GM19324 (cell line): Measurements from ENCODE around the gene GNAT1.

Experiments used
- ATAC-seq: cut with Tn5 transposase; IDR thresholded peaks from one replicate; pipeline ENCODE4 v1.9.1; 2021; ENCODE audit warnings: mild to moderate bottlenecking, moderate library complexity; ENCODE audit not compliant: unreplicated experiment, low FRiP score

The GNAT1 gene

DNA sequence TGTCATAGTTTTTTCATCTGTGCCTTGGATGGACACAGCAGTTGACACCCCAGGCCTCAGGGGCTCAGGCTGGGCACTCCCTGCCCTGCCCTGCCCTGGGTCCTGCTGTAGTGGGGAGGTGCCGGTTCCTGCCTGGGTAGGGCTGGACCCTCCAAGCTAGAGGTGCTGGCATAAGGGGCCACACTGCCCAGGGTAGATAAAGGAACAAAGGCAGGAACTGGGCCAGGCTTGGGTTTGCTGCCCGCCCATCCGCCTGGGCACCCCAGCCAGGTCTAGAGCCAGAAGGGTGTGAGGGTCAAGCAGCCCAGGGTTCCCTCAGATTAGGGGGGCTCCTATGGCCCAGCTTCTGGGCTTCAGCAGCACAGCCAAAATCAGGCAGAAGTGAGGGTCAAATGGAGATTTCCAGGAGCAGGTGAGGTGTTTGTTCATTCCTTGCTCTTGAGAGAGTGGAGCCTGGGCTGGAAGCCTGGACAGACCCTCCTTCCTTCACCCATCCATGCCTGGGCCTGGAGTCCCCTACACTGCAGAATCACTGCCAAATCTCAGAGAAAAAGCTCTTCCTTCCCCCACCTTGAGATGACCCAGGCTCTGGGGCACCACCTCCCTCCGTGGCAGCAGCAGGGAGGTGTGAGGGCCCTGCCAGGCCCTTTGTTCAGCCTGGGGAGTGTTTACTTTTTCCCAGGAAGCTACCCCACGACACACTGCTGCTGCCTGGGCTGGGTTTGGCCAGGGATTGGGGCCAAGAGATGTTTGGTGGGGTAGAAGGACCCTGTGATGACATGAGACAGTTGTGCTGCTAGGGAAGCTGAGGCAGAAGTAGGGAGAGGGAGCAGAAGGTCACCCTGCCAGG, 29.2 kb upstream of the GNAT1 start:
- ATAC-seq: no peak

DNA sequence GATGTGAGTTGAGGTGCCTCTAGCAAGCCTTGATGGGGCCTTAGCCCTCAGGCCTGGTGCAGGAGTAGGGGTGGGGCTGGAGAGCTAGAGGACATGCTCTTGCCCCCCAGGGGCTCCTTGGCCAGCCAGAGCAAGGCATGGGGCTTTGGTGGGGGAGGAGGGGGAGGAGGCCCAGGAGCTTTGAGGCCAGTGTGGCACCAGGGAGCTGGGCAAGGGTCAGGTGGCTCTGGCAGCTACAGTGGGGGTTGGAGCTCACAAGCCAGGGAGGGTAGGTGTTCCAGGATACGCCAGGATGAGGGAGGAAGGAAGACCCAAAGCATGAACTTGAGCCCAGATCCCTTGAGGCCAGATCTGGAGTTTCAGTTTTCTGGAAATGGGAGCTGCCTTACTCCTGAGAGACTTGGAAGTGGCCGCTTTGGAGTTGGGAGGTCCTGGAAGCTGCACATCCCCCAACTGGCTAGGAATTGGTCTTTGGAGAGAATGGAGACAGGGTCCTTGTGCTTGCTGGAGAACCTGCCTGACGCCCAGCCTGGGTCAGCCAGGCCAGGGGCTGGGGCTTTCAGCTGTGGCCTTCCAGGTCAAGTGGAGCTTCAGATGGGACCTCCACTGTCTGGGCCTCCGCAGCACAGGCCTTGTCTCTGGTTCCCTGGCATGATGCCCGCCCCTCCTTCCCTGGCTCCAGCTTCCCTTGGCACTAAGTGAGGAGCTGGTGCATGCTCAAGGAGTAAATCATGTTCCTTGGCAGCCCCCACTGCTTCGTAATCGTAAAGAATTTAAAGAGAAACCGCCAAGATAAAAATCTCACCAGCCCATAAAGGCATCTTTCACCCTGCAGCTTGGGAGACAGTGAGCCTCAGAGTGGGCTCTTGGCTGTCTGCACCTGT, 27.6 kb upstream of the GNAT1 start:
- ATAC-seq: no peak

DNA sequence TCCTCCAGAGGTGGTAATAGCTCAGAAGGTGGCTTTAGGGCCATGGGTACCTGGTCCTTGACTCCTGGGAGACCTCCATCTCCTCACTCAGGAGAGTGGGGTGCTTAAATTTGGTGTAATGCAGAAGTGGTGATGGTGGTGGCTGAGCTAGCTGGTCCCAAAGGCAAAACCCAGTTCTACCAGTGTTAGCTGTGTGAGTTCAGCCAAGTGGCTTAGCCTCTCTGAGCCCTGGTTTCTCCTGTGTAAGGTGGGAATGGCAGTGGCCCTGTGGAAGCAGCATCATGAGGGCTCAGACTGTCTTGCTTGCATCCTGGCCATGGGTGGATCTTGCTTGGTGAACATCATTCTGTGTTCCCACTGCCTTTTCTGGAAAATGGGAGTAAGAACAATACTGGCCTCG, 26.9 kb upstream of the GNAT1 start:
- ATAC-seq: no peak

DNA sequence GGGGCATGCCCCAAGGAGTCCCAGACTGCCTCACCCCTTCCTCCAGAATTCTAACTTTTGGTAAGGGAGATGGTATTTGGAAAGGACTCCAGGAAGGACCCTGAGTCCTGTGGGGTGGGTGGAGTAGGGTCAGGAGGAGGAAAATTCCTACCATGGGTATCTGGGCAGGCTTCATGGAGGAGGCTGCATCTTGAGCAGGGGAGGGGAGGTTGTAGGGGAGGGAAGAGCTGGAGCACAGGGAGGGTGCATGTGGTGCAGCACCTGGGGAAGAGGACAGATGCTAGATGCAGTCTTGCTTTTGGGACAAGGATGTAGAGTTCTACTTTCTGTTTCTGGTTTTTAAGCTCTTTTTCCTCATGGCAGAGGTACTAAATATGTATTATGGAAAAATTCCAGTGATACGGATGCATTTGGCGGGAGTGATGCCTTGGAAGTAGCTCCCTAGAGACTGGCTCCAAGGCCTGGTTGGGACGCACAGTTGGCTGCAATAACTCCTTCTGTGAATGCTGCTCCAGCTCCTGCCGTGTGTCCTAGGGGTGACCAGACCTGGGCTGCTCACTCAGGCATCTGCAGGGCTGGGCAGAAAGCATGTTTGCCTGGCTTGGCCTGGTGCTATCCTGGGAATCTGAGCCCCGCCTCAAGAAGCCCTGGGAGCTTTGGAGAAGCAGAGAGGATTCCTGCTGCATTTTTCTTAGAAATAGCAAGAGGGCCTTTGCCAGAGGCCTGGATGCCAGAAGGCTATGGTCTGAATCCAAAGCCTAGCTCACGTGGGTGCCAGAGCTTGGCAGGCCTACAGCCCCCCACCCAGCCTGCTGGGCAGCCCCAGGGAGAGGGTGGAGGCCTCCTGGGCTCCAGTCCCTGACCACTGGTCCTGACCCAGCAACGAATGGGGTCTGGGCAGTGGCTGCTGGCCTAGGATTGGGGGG, 26.2 kb upstream of the GNAT1 start:
- ATAC-seq: no peak

DNA sequence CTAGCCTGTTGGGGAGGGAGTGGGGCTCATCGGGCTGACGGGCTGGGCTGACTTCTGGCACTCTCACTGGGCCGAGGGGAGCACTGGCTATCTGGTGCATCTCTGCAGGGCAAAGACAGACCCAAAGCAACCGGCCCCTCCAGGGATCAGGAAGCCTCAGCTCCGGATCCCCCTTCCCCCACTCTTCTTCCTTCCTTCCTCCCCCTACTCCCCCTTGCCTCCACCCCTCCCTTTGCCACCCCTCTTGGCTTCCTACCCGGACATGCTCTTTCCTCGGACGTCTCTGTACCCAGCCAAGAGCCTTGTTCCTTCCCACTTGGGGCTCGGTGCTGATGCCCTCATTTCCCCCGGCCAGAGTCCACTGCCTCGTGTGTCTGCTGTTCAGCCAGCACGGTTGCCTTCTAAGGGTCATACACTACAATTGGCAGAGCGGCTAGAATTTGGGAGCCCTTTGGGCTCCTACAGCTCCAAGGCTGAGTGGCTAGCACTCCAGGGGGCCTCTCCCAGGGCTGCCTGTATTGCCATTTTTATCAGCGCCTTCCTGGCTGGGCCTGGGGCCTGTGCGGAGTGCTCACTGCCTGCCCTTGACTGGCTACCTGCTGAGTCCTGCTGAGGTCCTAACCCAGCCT, 25.4 kb upstream of the GNAT1 start:
- no peak for ATAC-seq

DNA sequence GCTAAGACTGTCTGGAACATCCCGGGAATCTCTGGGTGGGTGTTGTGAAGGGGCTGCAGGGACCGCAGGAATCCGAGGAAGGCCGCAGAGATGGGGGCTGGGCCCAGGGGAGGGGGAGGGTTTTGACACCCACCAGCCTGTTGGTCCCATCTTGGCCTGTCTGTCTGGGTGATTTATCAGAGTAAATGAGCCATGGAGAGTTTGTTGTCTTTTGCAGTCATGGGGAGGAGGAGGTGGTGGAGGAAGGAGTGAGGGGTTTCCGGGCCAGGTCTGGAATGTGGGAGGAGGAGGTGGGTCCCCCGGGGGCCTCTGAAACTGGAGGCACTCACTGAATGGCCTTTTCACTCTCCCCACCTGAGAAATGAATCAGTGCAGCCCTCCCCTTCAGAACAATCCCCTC, 24.8 kb upstream of the GNAT1 start:
- ATAC-seq: no peak

DNA sequence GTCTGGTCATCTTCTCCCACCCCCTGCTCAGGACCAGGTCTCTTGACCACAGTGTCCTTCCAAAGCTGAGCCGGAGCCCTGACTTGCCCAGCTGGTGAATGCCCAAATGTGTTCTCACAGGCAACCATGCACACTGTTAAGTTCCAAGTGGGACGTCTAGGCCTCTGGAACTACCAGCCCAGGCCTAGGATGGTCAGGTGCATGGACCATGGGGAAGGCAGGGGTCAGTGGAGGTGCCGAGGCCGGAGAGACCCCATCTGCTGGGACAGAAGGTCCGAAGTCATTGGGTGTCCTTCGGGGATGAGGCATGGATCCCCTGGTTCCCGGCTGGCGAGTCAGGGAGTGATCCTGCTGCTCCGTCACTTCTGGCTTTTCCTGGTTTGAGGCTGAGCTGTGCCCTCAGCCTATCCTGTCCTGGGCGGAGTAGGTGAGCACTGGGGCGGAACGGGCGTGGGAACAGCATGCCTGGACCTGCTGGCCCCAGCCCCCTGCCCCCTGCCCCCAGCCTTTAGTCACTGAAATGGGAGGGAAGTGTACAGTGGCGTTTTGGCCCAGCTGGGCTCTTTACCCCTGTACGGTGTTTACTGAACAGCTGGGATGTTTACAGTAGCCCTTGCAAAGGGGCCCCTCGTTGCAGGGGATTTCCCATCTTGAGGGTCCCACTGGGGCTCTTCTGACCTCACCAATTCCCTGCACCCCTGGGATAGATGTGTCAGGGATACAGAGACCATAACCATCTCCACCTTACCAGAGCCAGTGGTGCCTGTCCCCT, 24.2 kb upstream of the GNAT1 start:
- no peak for ATAC-seq

DNA sequence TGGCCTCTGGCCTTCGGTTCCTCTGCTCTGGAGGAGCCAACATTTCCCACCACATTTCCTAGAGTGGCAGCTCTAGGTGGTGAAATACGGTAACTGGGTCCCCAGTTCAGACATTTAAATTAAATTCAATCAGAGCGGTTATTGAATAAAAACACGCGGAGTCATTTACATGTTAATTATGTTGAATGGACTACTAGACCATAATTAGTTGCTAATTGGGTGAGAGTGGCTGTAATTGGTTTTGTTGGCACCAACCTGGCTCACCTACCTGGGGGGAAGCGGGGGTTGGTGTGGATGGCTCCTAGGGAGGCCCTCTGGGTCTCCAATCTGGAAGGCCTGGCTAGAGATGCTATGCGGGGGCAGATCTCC, 23.6 kb upstream of the GNAT1 start:
- no peak for ATAC-seq

DNA sequence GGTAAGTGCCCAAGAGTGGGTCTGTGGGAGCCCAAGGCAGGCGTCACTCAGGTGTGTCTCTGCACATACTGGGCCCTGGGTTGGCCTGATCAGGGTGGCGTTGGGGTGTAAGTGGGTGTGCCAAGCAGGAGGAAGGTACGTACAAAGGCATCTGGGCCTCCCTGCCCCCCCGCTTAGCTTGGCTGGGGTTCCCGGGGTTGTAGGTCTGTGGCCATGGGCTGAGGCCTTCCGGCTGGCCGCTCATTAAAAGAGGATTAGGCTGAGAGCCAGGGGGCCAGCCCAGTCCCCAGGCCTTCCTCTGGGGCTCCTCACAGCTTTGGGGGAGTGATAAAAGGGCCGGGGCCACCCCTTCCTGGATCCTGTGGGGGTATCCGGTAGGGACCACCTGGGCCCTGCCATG, 23.0 kb upstream of the GNAT1 start:
- ATAC-seq: no peak

DNA sequence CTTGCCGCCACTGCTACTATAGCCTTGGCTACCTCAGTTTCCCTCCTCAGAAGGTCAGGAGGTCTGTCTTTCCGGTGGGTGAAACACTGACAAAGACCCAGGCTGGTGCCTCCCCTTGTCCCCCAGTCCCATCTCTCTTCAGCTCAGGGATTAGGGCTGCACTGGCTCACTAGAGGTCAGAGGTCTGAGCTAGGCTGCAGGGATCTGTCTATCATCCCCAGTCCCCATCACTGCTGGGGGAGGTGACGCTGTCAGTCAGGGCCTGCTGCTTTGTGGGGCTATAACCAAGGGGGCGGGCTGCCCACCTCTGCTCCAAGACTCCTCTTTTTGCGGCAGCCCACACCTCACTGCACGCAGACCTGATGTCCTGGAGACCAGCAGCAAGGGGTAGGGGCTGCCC, 22.6 kb upstream of the GNAT1 start:
- ATAC-seq: no peak

DNA sequence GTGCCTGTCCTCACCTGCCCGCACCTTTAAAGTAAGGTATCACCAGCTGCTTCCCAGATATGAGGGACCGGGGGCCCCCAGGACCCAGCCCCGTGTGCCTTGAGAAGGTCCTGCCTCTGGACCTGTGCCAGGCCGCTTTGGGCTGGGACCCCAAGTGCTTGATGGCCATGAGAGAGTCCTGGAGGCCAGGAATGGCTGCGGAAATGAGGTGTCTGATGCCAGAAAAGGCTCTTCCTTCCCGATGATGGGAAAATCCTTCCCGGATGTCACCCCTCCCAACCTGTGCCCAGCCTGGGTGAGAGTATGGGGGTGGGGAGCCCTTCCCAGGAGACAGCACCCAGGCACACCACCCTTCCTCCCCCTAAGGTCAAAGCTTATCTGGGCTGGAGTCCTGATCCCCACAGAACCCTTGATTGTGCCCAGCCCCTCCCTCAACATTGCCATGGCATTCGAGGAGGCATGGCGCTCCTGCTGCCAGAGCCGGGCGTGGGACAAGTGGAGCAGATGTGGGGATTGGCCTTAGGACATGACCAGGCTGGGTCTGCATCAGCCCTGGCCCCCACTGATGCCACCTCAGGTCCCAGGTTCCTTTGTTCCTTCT, 22.1 kb upstream of the GNAT1 start:
- no peak for ATAC-seq

DNA sequence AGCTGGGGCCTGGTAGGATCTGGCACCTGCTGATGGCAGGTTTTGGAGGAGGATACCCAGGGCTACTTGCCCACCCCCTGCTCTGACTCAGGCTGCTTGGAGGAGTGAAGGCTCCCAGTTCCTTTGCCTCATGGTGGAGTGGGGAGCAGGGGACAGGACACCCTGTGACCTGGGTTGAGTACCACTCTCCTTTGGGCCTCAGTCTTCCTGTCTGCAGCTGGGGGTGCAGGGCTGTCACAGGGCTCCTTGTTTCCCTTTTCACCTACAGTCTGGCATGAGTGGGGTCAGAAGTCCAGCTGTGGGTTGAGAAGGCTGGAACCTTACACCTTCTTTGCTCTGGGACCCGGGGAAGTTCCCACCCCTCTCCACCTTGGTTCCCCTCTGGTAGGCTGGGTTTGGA, 21.6 kb upstream of the GNAT1 start:
- no peak for ATAC-seq

DNA sequence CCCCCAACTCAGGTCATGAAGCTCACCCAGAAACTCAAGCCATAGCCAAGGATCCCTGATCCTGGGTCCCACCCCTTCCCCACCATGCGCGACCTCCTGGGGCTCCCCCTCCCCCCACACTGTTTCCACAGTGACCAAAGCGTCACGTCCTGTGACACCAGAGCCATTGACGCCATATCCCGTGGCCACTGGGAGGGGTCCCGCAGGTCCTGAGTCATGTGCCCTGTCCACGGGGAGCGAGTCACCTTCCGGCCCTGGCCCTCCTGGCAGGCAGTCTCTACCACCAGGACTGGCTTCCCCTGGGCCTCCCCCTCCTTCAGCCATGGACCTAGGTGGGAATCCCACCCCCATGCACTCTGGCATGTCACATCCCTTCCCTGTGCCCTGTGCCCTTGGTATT, 20.7 kb upstream of the GNAT1 start:
- no peak for ATAC-seq

DNA sequence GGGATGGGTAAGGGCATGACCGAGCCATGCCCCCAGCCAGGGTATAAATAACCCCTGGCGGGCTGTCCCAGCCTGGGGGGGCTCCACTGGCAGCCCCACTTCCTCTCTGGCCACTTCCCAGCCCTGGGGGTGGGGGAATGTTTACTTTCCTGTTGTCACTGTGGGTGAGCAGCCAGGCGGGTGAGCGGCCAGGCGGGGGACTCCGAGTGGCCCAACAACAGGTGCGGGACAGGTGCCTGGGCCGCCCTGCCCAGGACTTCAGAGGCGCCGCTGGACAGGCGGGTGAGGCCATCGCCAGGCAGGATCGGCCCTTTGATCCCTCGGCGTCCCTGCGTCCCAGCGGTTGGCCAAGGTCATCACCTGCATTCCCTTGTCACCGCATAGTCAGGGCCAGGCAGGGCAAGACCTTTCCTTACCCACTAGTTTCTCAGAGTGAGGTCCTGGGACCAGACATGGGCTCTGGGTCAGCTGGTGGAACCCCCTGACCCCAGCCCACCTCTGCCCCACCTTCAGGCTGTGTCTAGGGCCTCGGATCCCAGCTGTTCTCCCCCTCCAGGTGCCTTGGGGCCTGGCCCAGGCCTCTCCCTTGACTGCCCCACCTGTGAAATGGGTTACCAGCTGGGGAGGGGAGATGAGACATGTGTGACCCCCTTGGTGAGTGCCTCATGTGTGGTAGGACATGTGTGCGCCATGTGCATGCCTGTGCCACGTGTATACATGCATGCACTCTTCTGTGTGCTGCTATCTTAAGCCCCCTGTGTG, 19.7 kb upstream of the GNAT1 start:
- no peak for ATAC-seq

DNA sequence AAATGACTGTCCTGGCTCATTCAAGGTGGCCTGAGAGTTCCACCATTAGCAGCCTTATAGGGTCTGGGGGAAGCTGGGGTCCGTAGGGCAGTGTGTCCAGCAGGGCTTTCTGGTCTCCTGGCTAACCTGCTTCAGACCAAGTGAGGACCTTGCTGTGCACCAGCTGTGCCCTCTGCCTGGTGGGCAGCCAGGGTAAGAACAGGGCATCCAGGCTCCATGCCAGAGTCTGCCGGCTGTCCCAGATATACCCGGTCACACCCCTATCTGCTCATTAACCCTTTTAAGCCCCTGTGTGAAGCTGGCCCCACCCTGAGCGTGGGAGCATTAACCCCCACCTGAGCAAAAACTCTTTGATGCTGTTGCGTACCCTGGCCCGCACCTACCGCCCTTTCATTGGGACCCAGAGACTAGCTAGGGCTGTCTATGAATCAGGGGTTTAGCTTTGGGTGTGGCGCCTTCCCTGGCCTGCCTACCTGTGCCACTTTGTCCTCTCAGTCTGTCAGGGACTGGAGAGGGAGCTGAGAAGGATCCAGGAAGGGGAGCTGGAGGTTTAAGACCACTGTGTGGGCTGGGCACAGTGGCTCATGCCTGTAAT, 18.7 kb upstream of the GNAT1 start:
- no peak for ATAC-seq

DNA sequence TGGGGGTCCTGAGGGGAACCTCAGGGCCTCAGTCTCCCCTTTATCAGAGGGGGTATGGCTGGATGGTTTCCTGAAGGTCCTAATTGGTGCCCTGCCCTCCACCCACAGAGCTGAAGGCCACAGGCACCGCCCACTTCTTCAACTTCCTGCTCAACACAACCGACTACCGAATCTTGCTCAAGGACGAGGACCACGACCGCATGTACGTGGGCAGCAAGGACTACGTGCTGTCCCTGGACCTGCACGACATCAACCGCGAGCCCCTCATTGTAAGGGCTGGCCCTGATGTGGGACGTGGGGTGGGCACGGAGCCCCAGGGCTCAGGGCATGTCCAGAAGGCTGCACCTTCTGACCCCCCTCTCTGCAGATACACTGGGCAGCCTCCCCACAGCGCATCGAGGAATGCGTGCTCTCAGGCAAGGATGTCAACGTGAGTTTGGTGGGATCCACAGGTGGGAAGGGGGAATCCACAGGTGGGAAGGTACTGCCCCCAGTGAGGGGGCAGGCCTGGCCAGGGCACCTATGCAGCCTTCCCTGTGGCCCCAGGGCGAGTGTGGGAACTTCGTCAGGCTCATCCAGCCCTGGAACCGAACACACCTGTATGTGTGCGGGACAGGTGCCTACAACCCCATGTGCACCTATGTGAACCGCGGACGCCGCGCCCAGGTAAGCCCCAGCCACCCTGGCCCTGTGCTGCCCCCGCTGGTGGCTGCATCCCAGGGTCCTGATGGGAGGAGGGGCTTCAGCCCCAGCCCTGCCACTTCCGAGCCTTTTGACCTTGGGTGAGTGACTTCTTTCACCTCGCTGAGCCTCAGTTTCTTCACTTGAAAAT, 17.5 kb upstream of the GNAT1 start:
- ATAC-seq: no peak

DNA sequence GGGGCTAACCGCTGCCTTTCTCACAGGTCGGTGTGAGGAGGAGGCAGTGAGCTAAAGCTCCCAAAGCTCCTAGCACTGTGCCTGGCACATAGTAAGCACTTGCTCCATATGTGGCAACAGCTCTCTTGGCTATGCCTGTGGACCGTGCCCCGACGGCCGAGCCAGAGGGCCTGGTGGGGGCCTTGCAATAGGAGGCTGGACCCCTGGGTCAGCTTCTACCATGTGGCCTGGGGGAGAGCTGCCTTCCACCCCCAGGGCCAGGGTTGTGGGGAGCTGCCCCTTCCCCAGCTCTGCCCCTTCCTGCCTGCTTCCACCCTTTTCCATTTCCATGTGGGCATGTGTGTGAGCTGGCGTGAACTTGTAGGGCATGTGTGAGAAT, 16.9 kb upstream of the GNAT1 start:
- no peak for ATAC-seq
